IgD-negative memory B cell (primary cell): ENCODE measurements around the gene RHEB. TPM values are rescaled to one million over a fixed set of nuclear protein-coding genes. Genes with fewer than 3 reads are reported as not detected.
A peak's percentile ranks its signal among the peaks of the same experiment; 100 is the strongest.

Source experiments
- H3K27ac Mint-ChIP-seq, 3 donors: one replicate each; pipeline ENCODE4 v1.8.0; 2020 to 2022; ENCODE audit warnings: mild to moderate bottlenecking in 3 of 3, mixed read lengths in 3 of 3, moderate library complexity in 1 of 3
- H3K27me3 Mint-ChIP-seq: one replicate; pipeline ENCODE4 v1.8.0; 2021; ENCODE audit warnings: mixed read lengths
- H3K36me3 Mint-ChIP-seq: one replicate; pipeline ENCODE4 v1.8.0; 2020; ENCODE audit warnings: mild to moderate bottlenecking, mixed read lengths
- H3K4me1 Mint-ChIP-seq, 3 donors: one replicate each; pipeline ENCODE4 v1.8.0; 2020 to 2022; ENCODE audit warnings: mixed read lengths in 3 of 3, mild to moderate bottlenecking in 1 of 3
- H3K4me3 Mint-ChIP-seq, 4 donors: one replicate each; pipeline ENCODE4 v1.8.0; 2020 to 2022; ENCODE audit warnings: mild to moderate bottlenecking in 4 of 4, mixed read lengths in 4 of 4, moderate library complexity in 3 of 4
- H3K9me3 Mint-ChIP-seq, 3 donors: one replicate each; pipeline ENCODE4 v1.8.0; 2020 to 2021; ENCODE audit warnings: mixed read lengths in 3 of 3, mild to moderate bottlenecking in 1 of 3
- polyA plus RNA-seq: library from polyadenylated mRNA; unstranded; fragments of 300-500 nt; fragmentation: Illumina TruSeq; gene quantifications from one replicate; pipeline ENCODE4 v1.2.3, GENCODE V29; 2021

RHEB gene
- polyA plus RNA-seq: 34.3 TPM

GRCh38 chr7:151519765-151520418 is at the start of gene RHEB:
RHEB (minus strand) TSS chr7:151519895; CDS start chr7:151519511, 384 bp downstream.
- Mint-ChIP-seq H3K4me3 (peak within 1 kb of the TSS; percentile 90 to 96 (median 95)), H3K27me3 (no peaks in the 10 kb centered on the region), H3K9me3 (no peaks in the 10 kb centered on the region), H3K36me3 (no peaks in the 10 kb centered on the region), H3K27ac (peak within 1 kb of the TSS; percentile 94 to 100 (median 98)), H3K4me1 (peaks cover 25 to 34% (median 29%) of the 10 kb centered on the region in 3 donors)

GRCh38 chr7:151566897-151567320 is 47.2 kb upstream of the RHEB start:
- no peaks in the 10 kb centered on the region for H3K9me3 Mint-ChIP-seq
- H3K27ac Mint-ChIP-seq: no peak overlapping the region
- H3K4me1 Mint-ChIP-seq: no peaks in the 10 kb centered on the region
- H3K36me3 Mint-ChIP-seq: peaks cover 6% of the 10 kb centered on the region
- H3K27me3 Mint-ChIP-seq: no peaks in the 10 kb centered on the region
- H3K4me3 Mint-ChIP-seq: no peak overlapping the region

GRCh38 chr7:151565541-151565940 is 45.8 kb upstream of the RHEB start:
- Mint-ChIP-seq H3K36me3 (peaks cover 7% of the 10 kb centered on the region), H3K9me3 (no peaks in the 10 kb centered on the region), H3K4me3 (no peak overlapping the region), H3K27me3 (no peaks in the 10 kb centered on the region), H3K4me1 (peaks cover 0 to 1% (median 0%) of the 10 kb centered on the region in 3 donors), H3K27ac (no peak overlapping the region)

- H3K4me3 Mint-ChIP-seq: no peak overlapping the region
- H3K9me3 Mint-ChIP-seq: no peaks in the 10 kb centered on the region
- peaks cover 0 to 1% (median 0%) of the 10 kb centered on the region in 3 donors for H3K4me1 Mint-ChIP-seq
- no peaks in the 10 kb centered on the region for H3K27me3 Mint-ChIP-seq
- peaks cover 14% of the 10 kb centered on the region for H3K36me3 Mint-ChIP-seq
- H3K27ac Mint-ChIP-seq: no peak overlapping the region
Observed at GRCh38 chr7:151560243-151560642, 40.5 kb upstream of the RHEB start.

- H3K27ac Mint-ChIP-seq: no peak overlapping the region
- H3K9me3 Mint-ChIP-seq: no peaks in the 10 kb centered on the region
- no peaks in the 10 kb centered on the region for H3K27me3 Mint-ChIP-seq
- peaks cover 0 to 1% (median 0%) of the 10 kb centered on the region in 3 donors for H3K4me1 Mint-ChIP-seq
- H3K4me3 Mint-ChIP-seq: no peak overlapping the region
- H3K36me3 Mint-ChIP-seq: peaks cover 14% of the 10 kb centered on the region
Observed at GRCh38 chr7:151559557-151560183, 40.0 kb upstream of the RHEB start.

- H3K36me3 Mint-ChIP-seq: peaks cover 16% of the 10 kb centered on the region
- peaks cover 0 to 1% (median 0%) of the 10 kb centered on the region in 3 donors for H3K4me1 Mint-ChIP-seq
- no peak overlapping the region for H3K27ac Mint-ChIP-seq
- H3K27me3 Mint-ChIP-seq: no peaks in the 10 kb centered on the region
- H3K4me3 Mint-ChIP-seq: no peak overlapping the region
- H3K9me3 Mint-ChIP-seq: no peaks in the 10 kb centered on the region
Observed at GRCh38 chr7:151558575-151558974, 38.9 kb upstream of the RHEB start.

GRCh38 chr7:151556592-151556991 is 36.9 kb upstream of the RHEB start:
- no peaks in the 10 kb centered on the region for H3K9me3 Mint-ChIP-seq
- H3K4me1 Mint-ChIP-seq: peaks cover 0 to 1% (median 0%) of the 10 kb centered on the region in 3 donors
- H3K36me3 Mint-ChIP-seq: peaks cover 11% of the 10 kb centered on the region
- no peaks in the 10 kb centered on the region for H3K27me3 Mint-ChIP-seq
- no peak overlapping the region for H3K4me3 Mint-ChIP-seq
- no peak overlapping the region for H3K27ac Mint-ChIP-seq

GRCh38 chr7:151553356-151553755 is 33.7 kb upstream of the RHEB start:
- H3K4me1 Mint-ChIP-seq: no peaks in the 10 kb centered on the region
- peaks cover 1% of the 10 kb centered on the region for H3K27me3 Mint-ChIP-seq
- no peaks in the 10 kb centered on the region for H3K9me3 Mint-ChIP-seq
- H3K27ac Mint-ChIP-seq: no peak overlapping the region
- H3K4me3 Mint-ChIP-seq: no peak overlapping the region
- peaks cover 6% of the 10 kb centered on the region for H3K36me3 Mint-ChIP-seq

GRCh38 chr7:151552352-151553028 is 32.8 kb upstream of the RHEB start:
- H3K27ac Mint-ChIP-seq: no peak overlapping the region
- no peaks in the 10 kb centered on the region for H3K9me3 Mint-ChIP-seq
- H3K4me3 Mint-ChIP-seq: no peak overlapping the region
- H3K27me3 Mint-ChIP-seq: peaks cover 6% of the 10 kb centered on the region
- no peaks in the 10 kb centered on the region for H3K4me1 Mint-ChIP-seq
- H3K36me3 Mint-ChIP-seq: peaks cover 6% of the 10 kb centered on the region

GRCh38 chr7:151551820-151552219 is 32.1 kb upstream of the RHEB start:
- Mint-ChIP-seq H3K27ac (no peak overlapping the region), H3K4me1 (no peaks in the 10 kb centered on the region), H3K9me3 (no peaks in the 10 kb centered on the region), H3K36me3 (peaks cover 6% of the 10 kb centered on the region), H3K4me3 (no peak overlapping the region), H3K27me3 (peaks cover 6% of the 10 kb centered on the region)

GRCh38 chr7:151550656-151551286 is 31.1 kb upstream of the RHEB start:
- no peaks in the 10 kb centered on the region for H3K4me1 Mint-ChIP-seq
- peaks cover 9% of the 10 kb centered on the region for H3K27me3 Mint-ChIP-seq
- H3K36me3 Mint-ChIP-seq: peaks cover 2% of the 10 kb centered on the region
- H3K4me3 Mint-ChIP-seq: no peak overlapping the region
- H3K9me3 Mint-ChIP-seq: peaks cover 0 to 1% (median 0%) of the 10 kb centered on the region in 3 donors
- H3K27ac Mint-ChIP-seq: no peak overlapping the region

GRCh38 chr7:151549644-151550043 is 29.9 kb upstream of the RHEB start:
- H3K27ac Mint-ChIP-seq: no peak overlapping the region
- H3K27me3 Mint-ChIP-seq: peaks cover 14% of the 10 kb centered on the region
- no peak overlapping the region for H3K4me3 Mint-ChIP-seq
- peaks cover 0 to 1% (median 0%) of the 10 kb centered on the region in 3 donors for H3K9me3 Mint-ChIP-seq
- peaks cover 2% of the 10 kb centered on the region for H3K36me3 Mint-ChIP-seq
- no peaks in the 10 kb centered on the region for H3K4me1 Mint-ChIP-seq

- peaks cover 14% of the 10 kb centered on the region for H3K27me3 Mint-ChIP-seq
- no peaks in the 10 kb centered on the region for H3K4me1 Mint-ChIP-seq
- no peak overlapping the region for H3K4me3 Mint-ChIP-seq
- peaks cover 0 to 1% (median 0%) of the 10 kb centered on the region in 3 donors for H3K9me3 Mint-ChIP-seq
- peaks cover 2% of the 10 kb centered on the region for H3K36me3 Mint-ChIP-seq
- no peak overlapping the region for H3K27ac Mint-ChIP-seq
Observed at GRCh38 chr7:151549083-151549482, 29.4 kb upstream of the RHEB start.

- H3K9me3 Mint-ChIP-seq: peaks cover 0 to 1% (median 0%) of the 10 kb centered on the region in 3 donors
- H3K27me3 Mint-ChIP-seq: peaks cover 20% of the 10 kb centered on the region
- no peaks in the 10 kb centered on the region for H3K36me3 Mint-ChIP-seq
- no peak overlapping the region for H3K27ac Mint-ChIP-seq
- peaks cover 0 to under 1% (median 0%) of the 10 kb centered on the region in 3 donors for H3K4me1 Mint-ChIP-seq
- H3K4me3 Mint-ChIP-seq: no peak overlapping the region
Observed at GRCh38 chr7:151544183-151544582, 24.5 kb upstream of the RHEB start.

GRCh38 chr7:151542606-151543130 is 23.0 kb upstream of the RHEB start:
- H3K36me3 Mint-ChIP-seq: no peaks in the 10 kb centered on the region
- H3K4me1 Mint-ChIP-seq: peaks cover 0 to 2% (median 0%) of the 10 kb centered on the region in 3 donors
- peaks cover 15% of the 10 kb centered on the region for H3K27me3 Mint-ChIP-seq
- peak overlapping the region in 1 of 3 donors; percentile 81 for H3K27ac Mint-ChIP-seq
- peaks cover 0 to 1% (median 0%) of the 10 kb centered on the region in 3 donors for H3K9me3 Mint-ChIP-seq
- no peak overlapping the region for H3K4me3 Mint-ChIP-seq
